Measurements from ENCODE around the gene LMTK2.

LMTK2 gene

GRCh38 chr7:98180751-98181150, 74.1 kb downstream of the LMTK2 start:
- H3K4me2 ChIP-seq (ENCODE audit: low read length) = no peak overlapping the region
- H3K27me3 ChIP-seq (ENCODE audit: control insufficient read depth, insufficient read depth, low read length) = no peaks in the 10 kb centered on the region
- no peaks in the 10 kb centered on the region for H3K9me3 ChIP-seq (replicated peaks; ENCODE audit: low read length)
- H3K9ac ChIP-seq (ENCODE audit: low read depth, low read length) = no peak overlapping the region
- H3K4me3 ChIP-seq (ENCODE audit: low read length) = no peak overlapping the region
- no peaks in the 10 kb centered on the region for H3K36me3 ChIP-seq (ENCODE audit: insufficient read depth, low read length)
- peaks cover 4% of the 10 kb centered on the region for H3K4me1 ChIP-seq (ENCODE audit: control insufficient read depth, insufficient read depth, low read length)

GRCh38 chr7:98185101-98185500, 78.4 kb downstream of the LMTK2 start:
- Histone ChIP-seq H3K9ac (ENCODE audit: low read depth, low read length) (no peak overlapping the region), H3K4me2 (ENCODE audit: low read length) (no peak overlapping the region), H3K9me3 (replicated peaks; ENCODE audit: low read length) (no peaks in the 10 kb centered on the region), H3K36me3 (ENCODE audit: insufficient read depth, low read length) (no peaks in the 10 kb centered on the region), H3K27me3 (ENCODE audit: control insufficient read depth, insufficient read depth, low read length) (no peaks in the 10 kb centered on the region), H3K4me3 (ENCODE audit: low read length) (no peak overlapping the region), H3K4me1 (ENCODE audit: control insufficient read depth, insufficient read depth, low read length) (peaks cover 18% of the 10 kb centered on the region)

- no peak overlapping the region for H3K4me3 ChIP-seq (ENCODE audit: low read length)
- peaks cover 2% of the 10 kb centered on the region for H3K36me3 ChIP-seq (ENCODE audit: insufficient read depth, low read length)
- H3K4me1 ChIP-seq (ENCODE audit: control insufficient read depth, insufficient read depth, low read length) = peaks cover 18% of the 10 kb centered on the region
- H3K9ac ChIP-seq (ENCODE audit: low read depth, low read length) = peak overlapping the region; percentile 52
- no peaks in the 10 kb centered on the region for H3K9me3 ChIP-seq (replicated peaks; ENCODE audit: low read length)
- H3K27me3 ChIP-seq (ENCODE audit: control insufficient read depth, insufficient read depth, low read length) = no peaks in the 10 kb centered on the region
- H3K4me2 ChIP-seq (ENCODE audit: low read length) = peak overlapping the region; percentile 47
Measured at GRCh38 chr7:98186452-98187137, 79.9 kb downstream of the LMTK2 start.

- peak overlapping the region; percentile 37 for H3K4me2 ChIP-seq (ENCODE audit: low read length)
- H3K4me1 ChIP-seq (ENCODE audit: control insufficient read depth, insufficient read depth, low read length) = peaks cover 18% of the 10 kb centered on the region
- no peak overlapping the region for H3K4me3 ChIP-seq (ENCODE audit: low read length)
- H3K9ac ChIP-seq (ENCODE audit: low read depth, low read length) = no peak overlapping the region
- peaks cover 6% of the 10 kb centered on the region for H3K36me3 ChIP-seq (ENCODE audit: insufficient read depth, low read length)
- H3K27me3 ChIP-seq (ENCODE audit: control insufficient read depth, insufficient read depth, low read length) = no peaks in the 10 kb centered on the region
- H3K9me3 ChIP-seq (replicated peaks; ENCODE audit: low read length) = no peaks in the 10 kb centered on the region
Measured at GRCh38 chr7:98187138-98187502, 80.5 kb downstream of the LMTK2 start.

- Histone ChIP-seq H3K4me2 (ENCODE audit: low read length) (no peak overlapping the region), H3K4me3 (ENCODE audit: low read length) (no peak overlapping the region), H3K9me3 (replicated peaks; ENCODE audit: low read length) (no peaks in the 10 kb centered on the region), H3K27me3 (ENCODE audit: control insufficient read depth, insufficient read depth, low read length) (no peaks in the 10 kb centered on the region), H3K4me1 (ENCODE audit: control insufficient read depth, insufficient read depth, low read length) (peaks cover 22% of the 10 kb centered on the region), H3K9ac (ENCODE audit: low read depth, low read length) (no peak overlapping the region), H3K36me3 (ENCODE audit: insufficient read depth, low read length) (peaks cover 21% of the 10 kb centered on the region)
Measured at GRCh38 chr7:98189559-98189958, 82.9 kb downstream of the LMTK2 start.

GRCh38 chr7:98191668-98192431, 85.2 kb downstream of the LMTK2 start:
- Histone ChIP-seq H3K4me3 (ENCODE audit: low read length) (no peak overlapping the region), H3K36me3 (ENCODE audit: insufficient read depth, low read length) (peaks cover 21% of the 10 kb centered on the region), H3K9me3 (replicated peaks; ENCODE audit: low read length) (no peaks in the 10 kb centered on the region), H3K4me1 (ENCODE audit: control insufficient read depth, insufficient read depth, low read length) (peaks cover 14% of the 10 kb centered on the region), H3K9ac (ENCODE audit: low read depth, low read length) (no peak overlapping the region), H3K27me3 (ENCODE audit: control insufficient read depth, insufficient read depth, low read length) (no peaks in the 10 kb centered on the region), H3K4me2 (ENCODE audit: low read length) (no peak overlapping the region)

GRCh38 chr7:98192781-98193457, 86.3 kb downstream of the LMTK2 start:
- Histone ChIP-seq H3K4me1 (ENCODE audit: control insufficient read depth, insufficient read depth, low read length) (peaks cover 10% of the 10 kb centered on the region), H3K4me3 (ENCODE audit: low read length) (no peak overlapping the region), H3K36me3 (ENCODE audit: insufficient read depth, low read length) (peaks cover 21% of the 10 kb centered on the region), H3K27me3 (ENCODE audit: control insufficient read depth, insufficient read depth, low read length) (no peaks in the 10 kb centered on the region), H3K9ac (ENCODE audit: low read depth, low read length) (no peak overlapping the region), H3K9me3 (replicated peaks; ENCODE audit: low read length) (no peaks in the 10 kb centered on the region), H3K4me2 (ENCODE audit: low read length) (no peak overlapping the region)

- H3K9me3 ChIP-seq (replicated peaks; ENCODE audit: low read length) = no peaks in the 10 kb centered on the region
- peaks cover 21% of the 10 kb centered on the region for H3K36me3 ChIP-seq (ENCODE audit: insufficient read depth, low read length)
- H3K27me3 ChIP-seq (ENCODE audit: control insufficient read depth, insufficient read depth, low read length) = no peaks in the 10 kb centered on the region
- no peak overlapping the region for H3K9ac ChIP-seq (ENCODE audit: low read depth, low read length)
- no peak overlapping the region for H3K4me3 ChIP-seq (ENCODE audit: low read length)
- H3K4me2 ChIP-seq (ENCODE audit: low read length) = no peak overlapping the region
- peaks cover 10% of the 10 kb centered on the region for H3K4me1 ChIP-seq (ENCODE audit: control insufficient read depth, insufficient read depth, low read length)
Measured at GRCh38 chr7:98193474-98194180, 87.0 kb downstream of the LMTK2 start.

GRCh38 chr7:98194186-98194585, 87.5 kb downstream of the LMTK2 start:
- Histone ChIP-seq H3K9ac (ENCODE audit: low read depth, low read length) (no peak overlapping the region), H3K4me1 (ENCODE audit: control insufficient read depth, insufficient read depth, low read length) (peaks cover 10% of the 10 kb centered on the region), H3K36me3 (ENCODE audit: insufficient read depth, low read length) (peaks cover 21% of the 10 kb centered on the region), H3K4me2 (ENCODE audit: low read length) (no peak overlapping the region), H3K27me3 (ENCODE audit: control insufficient read depth, insufficient read depth, low read length) (no peaks in the 10 kb centered on the region), H3K4me3 (ENCODE audit: low read length) (no peak overlapping the region), H3K9me3 (replicated peaks; ENCODE audit: low read length) (no peaks in the 10 kb centered on the region)

- Histone ChIP-seq H3K9me3 (replicated peaks; ENCODE audit: low read length) (no peaks in the 10 kb centered on the region), H3K9ac (ENCODE audit: low read depth, low read length) (no peak overlapping the region), H3K36me3 (ENCODE audit: insufficient read depth, low read length) (peaks cover 21% of the 10 kb centered on the region), H3K4me2 (ENCODE audit: low read length) (no peak overlapping the region), H3K27me3 (ENCODE audit: control insufficient read depth, insufficient read depth, low read length) (no peaks in the 10 kb centered on the region), H3K4me1 (ENCODE audit: control insufficient read depth, insufficient read depth, low read length) (peaks cover 10% of the 10 kb centered on the region), H3K4me3 (ENCODE audit: low read length) (no peak overlapping the region)
Measured at GRCh38 chr7:98194672-98195457, 88.2 kb downstream of the LMTK2 start.

All from skeletal muscle satellite cell (primary cell).